Testis (tissue), 3 donors: Measurements from ENCODE around the gene KCNAB1. TPM values are rescaled to one million over a fixed set of nuclear protein-coding genes. Genes with fewer than 3 reads are reported as not detected.

Experiments
- DNase-seq: peaks from one replicate; pipeline ENCODE4 v3.0.0-alpha.2; 2019
- H3K27ac ChIP-seq, 2 donors: fragments of 200-600 bp; sonication (generic); one replicate each; pipeline ENCODE4 v1.5.1; 2019
- H3K27me3 ChIP-seq: fragments of 200-600 bp; sonication (generic); one replicate; pipeline ENCODE4 v1.5.1; 2019
- H3K36me3 ChIP-seq: fragments of 200-600 bp; sonication (generic); one replicate; pipeline ENCODE4 v1.5.1; 2017; ENCODE audit warnings: low read depth; ENCODE audit errors: missing control alignments
- H3K4me1 ChIP-seq: fragments of 200-600 bp; sonication (generic); one replicate; pipeline ENCODE4 v1.5.1; 2019
- H3K4me3 ChIP-seq, 2 donors: fragments of 200-600 bp; sonication (generic); one replicate each; pipeline ENCODE4 v1.5.1; 2017 to 2019
- H3K9me3 ChIP-seq: fragments of 200-600 bp; sonication (generic); one replicate; pipeline ENCODE4 v1.5.1; 2017
- POLR2A ChIP-seq: fragments of 450-650 bp; IDR thresholded peaks from one replicate; pipeline ENCODE4 v1.6.1; 2017; ENCODE audit warnings: antibody characterized with exemption, mild to moderate bottlenecking, moderate library complexity
- WGBS, 2 donors: methylation state at CpG; one replicate each; pipeline ENCODE4 v1.1.5; 2018; 5-methylcytosine and 5-hydroxymethylcytosine counted together
- intact Hi-C: fragments of 100-400 bp; cut with DNase I; formaldehyde crosslinking; loops from one replicate; pipeline ENCODE4 v1.15.1; 2023; ENCODE audit warnings: low total_unique reads
- polyA plus RNA-seq: library from polyadenylated mRNA; stranded (reverse); fragments of 350-450 nt; fragmentation: Illumina TruSeq; extraction: RNeasy Lipid Tissue Mini Kit (QIAGEN cat#74804); gene quantifications from one replicate; pipeline ENCODE4 v1.2.3, GENCODE V29; 2014; ENCODE audit warnings: low read depth, low replicate concordance; ENCODE audit not compliant: insufficient read depth
- total RNA-seq, 2 donors: library from RNA; depleted of rRNA; stranded (reverse); fragments of >200 nt; gene quantifications; one replicate each; pipeline ENCODE4 v1.2.3, GENCODE V29; 2016
- TF ChIP-seq, protein P1 (sequence below), 3 experiments: fragments of 450-650 bp in 2 of 3; fragments of 200-600 bp in 1 of 3; sonication (generic) in 1 of 3; IDR thresholded peaks; one replicate each; pipeline ENCODE4 v1.5.1; 2016 to 2019; ENCODE audit warnings: antibody characterized with exemption in 3 of 3, mild to moderate bottlenecking in 2 of 3, moderate library complexity in 1 of 3

KCNAB1 gene
- total and polyA plus RNA-seq, 3 donors from 2014 or later: 3.8 to 8.9 (median 5.7) TPM

- Histone ChIP-seq H3K36me3 (no peaks in the 10 kb centered on the region), H3K27me3 (no peaks in the 10 kb centered on the region), H3K9me3 (no peaks in the 10 kb centered on the region), H3K27ac (no peak overlapping the region), H3K4me1 (no peaks in the 10 kb centered on the region), H3K4me3 (no peak overlapping the region)
- TF ChIP-seq, protein P1, sequence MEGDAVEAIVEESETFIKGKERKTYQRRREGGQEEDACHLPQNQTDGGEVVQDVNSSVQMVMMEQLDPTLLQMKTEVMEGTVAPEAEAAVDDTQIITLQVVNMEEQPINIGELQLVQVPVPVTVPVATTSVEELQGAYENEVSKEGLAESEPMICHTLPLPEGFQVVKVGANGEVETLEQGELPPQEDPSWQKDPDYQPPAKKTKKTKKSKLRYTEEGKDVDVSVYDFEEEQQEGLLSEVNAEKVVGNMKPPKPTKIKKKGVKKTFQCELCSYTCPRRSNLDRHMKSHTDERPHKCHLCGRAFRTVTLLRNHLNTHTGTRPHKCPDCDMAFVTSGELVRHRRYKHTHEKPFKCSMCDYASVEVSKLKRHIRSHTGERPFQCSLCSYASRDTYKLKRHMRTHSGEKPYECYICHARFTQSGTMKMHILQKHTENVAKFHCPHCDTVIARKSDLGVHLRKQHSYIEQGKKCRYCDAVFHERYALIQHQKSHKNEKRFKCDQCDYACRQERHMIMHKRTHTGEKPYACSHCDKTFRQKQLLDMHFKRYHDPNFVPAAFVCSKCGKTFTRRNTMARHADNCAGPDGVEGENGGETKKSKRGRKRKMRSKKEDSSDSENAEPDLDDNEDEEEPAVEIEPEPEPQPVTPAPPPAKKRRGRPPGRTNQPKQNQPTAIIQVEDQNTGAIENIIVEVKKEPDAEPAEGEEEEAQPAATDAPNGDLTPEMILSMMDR (IDR thresholded peaks at IDR 0.05): no peak
- no peak for TF ChIP-seq POLR2A
- intact Hi-C loops: no loop called here
- DNase-seq: no peak
- WGBS, 2 donors: 63 to 72% methylated on average over 2 of the region's 2 CpGs
Observed at GRCh38 chr3:156163848-156164247, 43.5 kb downstream of the KCNAB1 start.

DNA sequence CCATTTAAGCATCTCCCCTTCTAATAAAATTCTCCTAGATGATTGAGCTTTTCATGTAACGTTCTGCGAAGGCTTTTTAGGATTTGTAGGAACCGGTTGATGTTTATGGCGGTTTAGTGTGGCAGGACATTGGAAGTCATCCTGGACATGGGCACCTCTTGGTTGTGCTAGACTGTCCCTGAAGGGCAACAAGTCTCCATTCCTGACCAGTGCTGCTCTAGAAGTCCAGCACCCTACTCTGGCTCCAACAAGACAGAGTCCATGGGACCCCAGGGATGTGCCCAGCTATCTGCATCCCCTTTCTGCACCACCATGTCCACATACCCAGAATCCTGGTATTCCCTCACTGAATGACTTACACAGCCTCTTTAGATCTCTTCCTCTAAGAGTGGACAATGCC is 46.4 kb downstream of the KCNAB1 start:
- Histone ChIP-seq H3K27ac (no peak overlapping the region), H3K36me3 (no peaks in the 10 kb centered on the region), H3K4me1 (no peaks in the 10 kb centered on the region), H3K9me3 (no peaks in the 10 kb centered on the region), H3K4me3 (no peak overlapping the region), H3K27me3 (no peaks in the 10 kb centered on the region)
- WGBS, 2 donors: 82 to 83% methylated on average over 4 of the region's 4 CpGs
- no peak for DNase-seq
- intact Hi-C loops: no loop called here
- TF ChIP-seq POLR2A: no peak
- TF ChIP-seq, protein P1 (IDR thresholded peaks at IDR 0.05): no peak

- no peak overlapping the region for H3K27ac ChIP-seq
Observed at GRCh38 chr3:156170571-156170970, 50.2 kb downstream of the KCNAB1 start.

GRCh38 chr3:156171281-156172267 is 51.2 kb downstream of the KCNAB1 start:
- Histone ChIP-seq H3K27ac (no peak overlapping the region), H3K4me1 (peaks cover 4% of the 10 kb centered on the region), H3K36me3 (no peaks in the 10 kb centered on the region), H3K9me3 (no peaks in the 10 kb centered on the region), H3K4me3 (no peak overlapping the region), H3K27me3 (no peaks in the 10 kb centered on the region)
- no peak for DNase-seq
- no peak for TF ChIP-seq POLR2A
- TF ChIP-seq, protein P1 (IDR thresholded peaks at IDR 0.05): no peak
- intact Hi-C loops: no loop called here
- WGBS, 2 donors: 76 to 79% methylated on average over 5 of the region's 5 CpGs

More at GRCh38 chr3:156170571-156170970, 50.2 kb downstream of the KCNAB1 start:
- TF ChIP-seq, protein P1 (IDR thresholded peaks at IDR 0.05): no peak
- no peak for TF ChIP-seq POLR2A
- H3K4me3 ChIP-seq: no peak overlapping the region
- H3K4me1 ChIP-seq: no peaks in the 10 kb centered on the region
- no peak for DNase-seq
- H3K36me3 ChIP-seq: no peaks in the 10 kb centered on the region
- intact Hi-C loops: no loop called here
- no peaks in the 10 kb centered on the region for H3K9me3 ChIP-seq
- H3K27me3 ChIP-seq: no peaks in the 10 kb centered on the region
